SKM-1 treated with dmso at 0.1 percent for 144 hours (cell line): Measurements from ENCODE around the gene ANGPTL2.
"Not testable (repeated sequence)": the region's sequence is repeated elsewhere in the genome, so short reads cannot be mapped to it uniquely, and the experiment has no call there.

Experiments used
- DNase-seq: peaks from one replicate; lab custom pipeline; 2025; ENCODE audit not compliant: unreplicated experiment; lab: John Stamatoyannopoulos, UW

ANGPTL2 gene

GRCh38 chr9:127122176-127123063 lies at the start of gene ANGPTL2:
Gene ANGPTL2 (minus strand): TSS chr9:127122635. CDS start chr9:127108731, 13,904 bp downstream.
- DNase-seq, result no peak

- not testable (repeated sequence) for DNase-seq
Observed at GRCh38 chr9:127171348-127171747, 48.9 kb upstream of the ANGPTL2 start.

GRCh38 chr9:127170652-127171051 lies 48.2 kb upstream of the ANGPTL2 start:
- no peak for DNase-seq

- DNase-seq, result no peak
Observed at GRCh38 chr9:127170103-127170502, 47.7 kb upstream of the ANGPTL2 start.

- DNase-seq, result no peak
Observed at GRCh38 chr9:127169575-127169883, 47.1 kb upstream of the ANGPTL2 start.

GRCh38 chr9:127168756-127169574 lies 46.5 kb upstream of the ANGPTL2 start:
- DNase-seq, result no peak

- no peak for DNase-seq
Observed at GRCh38 chr9:127167560-127168326, 45.3 kb upstream of the ANGPTL2 start.

GRCh38 chr9:127166651-127167524 lies 44.5 kb upstream of the ANGPTL2 start:
- DNase-seq, result no peak

GRCh38 chr9:127166111-127166510 lies 43.7 kb upstream of the ANGPTL2 start:
- peak; percentile 9 for DNase-seq

GRCh38 chr9:127165116-127165515 lies 42.7 kb upstream of the ANGPTL2 start:
- no peak for DNase-seq

GRCh38 chr9:127163409-127163808 lies 41.0 kb upstream of the ANGPTL2 start:
- peak; percentile 25 for DNase-seq

- no peak for DNase-seq
Observed at GRCh38 chr9:127162864-127163365, 40.5 kb upstream of the ANGPTL2 start.

GRCh38 chr9:127162046-127162863 lies 39.8 kb upstream of the ANGPTL2 start:
- DNase-seq, result no peak

- DNase-seq, result no peak
Observed at GRCh38 chr9:127161081-127161624, 38.7 kb upstream of the ANGPTL2 start.

GRCh38 chr9:127159949-127160610 lies 37.6 kb upstream of the ANGPTL2 start:
- DNase-seq, result no peak

GRCh38 chr9:127159325-127159801 lies 36.9 kb upstream of the ANGPTL2 start:
- DNase-seq, result no peak

GRCh38 chr9:127158786-127159324 lies 36.4 kb upstream of the ANGPTL2 start:
- DNase-seq, result no peak

GRCh38 chr9:127155314-127155960 lies 33.0 kb upstream of the ANGPTL2 start:
- no peak for DNase-seq
